OCI-LY7 (cell line): ENCODE measurements around the gene ALPK3. TPM values are rescaled to one million over a fixed set of nuclear protein-coding genes. Genes with fewer than 3 reads are reported as not detected.

Source experiments
- BruUV-seq: library from RNA; stranded (reverse); fragments of 400-500 nt; replicated peaks from 2 replicates; lab custom pipeline; 2021; lab: Mats Ljungman, UMichigan
- CTCF ChIA-PET: fragments of 300-600 bp; sonication (Branson Sonifier 250); formaldehyde crosslinking; loops from one replicate; lab custom pipeline; 2022; ENCODE audit warnings: antibody characterized with exemption; ENCODE audit not compliant: unreplicated experiment; lab: Charles Lee
- POLR2A ChIA-PET: fragments of 300-600 bp; sonication (Branson Sonifier 250); formaldehyde crosslinking; loops from one replicate; lab custom pipeline; 2022; ENCODE audit warnings: antibody characterized with exemption; lab: Charles Lee
- DNase-seq: peaks from one replicate; pipeline ENCODE4 v3.0.0-alpha.2; 2015; ENCODE audit warnings: low spot score
- H2AFZ ChIP-seq: fragments of 200-600 bp; sonication (generic), shearing (Covaris generic); 2 replicates; pipeline ENCODE4 v1.6.1; 2014; ENCODE audit warnings: mild to moderate bottlenecking, antibody characterized with exemption, low read length, moderate library complexity
- H3K27ac ChIP-seq: fragments of 200-600 bp; sonication (generic); 2 replicates; pipeline ENCODE4 v1.5.1; 2014; ENCODE audit warnings: mixed run types, low read depth, mild to moderate bottlenecking, moderate library complexity, low read length, inconsistent platforms; ENCODE audit not compliant: poor library complexity, severe bottlenecking
- H3K36me3 ChIP-seq: fragments of 200-600 bp; sonication (generic); 2 replicates; pipeline ENCODE4 v1.6.1; 2014; ENCODE audit warnings: mild to moderate bottlenecking, antibody characterized with exemption, low read length, moderate library complexity, mixed read lengths; ENCODE audit not compliant: insufficient read depth
- H3K4me1 ChIP-seq: fragments of 200-600 bp; sonication (generic); 2 replicates; pipeline ENCODE4 v1.5.1; 2014; ENCODE audit warnings: mild to moderate bottlenecking, low read length; ENCODE audit not compliant: insufficient read depth, poor library complexity, severe bottlenecking
- H3K4me2 ChIP-seq: fragments of 200-600 bp; sonication (generic); 2 replicates; pipeline ENCODE4 v1.6.1; 2014; ENCODE audit warnings: mild to moderate bottlenecking, low read length
- H3K4me3 ChIP-seq: fragments of 200-600 bp; sonication (generic); 2 replicates; pipeline ENCODE4 v1.5.1; 2014; ENCODE audit warnings: mild to moderate bottlenecking, low read depth, low read length; ENCODE audit not compliant: poor library complexity, severe bottlenecking
- H3K79me2 ChIP-seq: fragments of 200-600 bp; sonication (generic); 2 replicates; pipeline ENCODE4 v1.6.1; 2016; ENCODE audit warnings: low read depth, mild to moderate bottlenecking, low read length, moderate library complexity, mixed read lengths; ENCODE audit not compliant: insufficient read depth
- H3K9me2 ChIP-seq: fragments of 200-600 bp; sonication (generic); 2 replicates; pipeline ENCODE4 v1.6.1; 2016; ENCODE audit warnings: mild to moderate bottlenecking, low read length, mixed read lengths; ENCODE audit not compliant: insufficient read depth
- H3K9me3 ChIP-seq: fragments of 200-600 bp; sonication (generic); 2 replicates; pipeline ENCODE4 v1.6.1; 2014; ENCODE audit warnings: mild to moderate bottlenecking, mixed run types, low read length, mixed read lengths
- H4K20me1 ChIP-seq: fragments of 200-600 bp; sonication (generic); 2 replicates; pipeline ENCODE4 v1.6.1; 2014; ENCODE audit warnings: mild to moderate bottlenecking, antibody characterized with exemption, low read length, moderate library complexity, mixed read lengths; ENCODE audit not compliant: insufficient read depth
- EZH2phosphoT487 ChIP-seq: fragments of 200-600 bp; sonication (generic); IDR thresholded peaks from 2 replicates; pipeline ENCODE4 v1.6.1; 2018; ENCODE audit warnings: low read depth, borderline replicate concordance, mild to moderate bottlenecking, mixed run types, antibody characterized with exemption, low read length, moderate library complexity, mixed read lengths
- intact Hi-C: fragments of 100-400 bp; cut with micrococcal nuclease; formaldehyde crosslinking; loops from one replicate; pipeline ENCODE4 v1.10.0; 2022; ENCODE audit not compliant: unreplicated experiment
- total RNA-seq, 2 experiments: library from RNA; depleted of rRNA in 1 of 2; stranded (reverse); fragments of >200 nt in 1 of 2; shearing (Covaris generic) in 1 of 2; gene quantifications; 2 replicates each; pipeline ENCODE4 v1.2.3, GENCODE V29; 2014 to 2022
- TF ChIP-seq, protein P1 (sequence below): fragments of 200-600 bp; sonication (generic); conservative IDR thresholded peaks from 2 replicates; pipeline ENCODE4 v1.5.1; 2014; ENCODE audit warnings: mild to moderate bottlenecking, antibody characterized with exemption, low read length, moderate library complexity, mixed read lengths

The ALPK3 gene
- total RNA-seq, 2 experiments from 2014 or later = 0.16 to 0.23 TPM

DNA sequence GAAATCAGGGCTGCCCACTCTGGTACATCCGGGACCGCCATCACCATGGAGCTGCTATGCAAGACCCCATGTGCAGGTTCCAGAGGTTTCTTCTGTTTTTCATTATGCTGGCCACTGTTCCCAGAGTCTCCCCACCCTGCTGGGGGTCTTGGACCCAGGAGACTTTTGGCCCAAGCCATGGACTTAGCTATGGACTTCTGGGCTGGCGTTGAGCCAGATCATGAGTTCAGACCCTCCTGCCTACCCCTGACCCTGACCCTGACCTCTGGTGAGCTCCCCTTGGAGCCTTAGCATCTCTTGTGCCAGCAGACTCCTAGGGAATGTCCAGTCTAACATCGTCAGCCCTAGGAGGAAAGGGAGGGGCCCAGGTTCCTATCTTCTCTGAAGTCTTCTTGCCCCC lies 92.6 kb downstream of the ALPK3 start:
- DNase-seq = no peak
- ChIA-PET CTCF (no interaction called here), POLR2A (interaction anchor here (1.0 kb wide), 1 partner anchor 14 kb away, joined by 3 read pairs; no protein-coding TSS in a partner anchor)
- Histone ChIP-seq H3K79me2 (no peaks in the 10 kb centered on the region), H2AFZ (no peak overlapping the region), H4K20me1 (no peaks in the 10 kb centered on the region), H3K4me1 (no peaks in the 10 kb centered on the region), H3K36me3 (no peaks in the 10 kb centered on the region), H3K4me3 (no peak overlapping the region), H3K9me3 (no peaks in the 10 kb centered on the region), H3K27ac (no peak overlapping the region), H3K9me2 (no peaks in the 10 kb centered on the region), H3K4me2 (no peak overlapping the region)
- BruUV-seq = no TSS peak
- TF ChIP-seq EZH2phosphoT487 = no peak
- TF ChIP-seq, protein P1, sequence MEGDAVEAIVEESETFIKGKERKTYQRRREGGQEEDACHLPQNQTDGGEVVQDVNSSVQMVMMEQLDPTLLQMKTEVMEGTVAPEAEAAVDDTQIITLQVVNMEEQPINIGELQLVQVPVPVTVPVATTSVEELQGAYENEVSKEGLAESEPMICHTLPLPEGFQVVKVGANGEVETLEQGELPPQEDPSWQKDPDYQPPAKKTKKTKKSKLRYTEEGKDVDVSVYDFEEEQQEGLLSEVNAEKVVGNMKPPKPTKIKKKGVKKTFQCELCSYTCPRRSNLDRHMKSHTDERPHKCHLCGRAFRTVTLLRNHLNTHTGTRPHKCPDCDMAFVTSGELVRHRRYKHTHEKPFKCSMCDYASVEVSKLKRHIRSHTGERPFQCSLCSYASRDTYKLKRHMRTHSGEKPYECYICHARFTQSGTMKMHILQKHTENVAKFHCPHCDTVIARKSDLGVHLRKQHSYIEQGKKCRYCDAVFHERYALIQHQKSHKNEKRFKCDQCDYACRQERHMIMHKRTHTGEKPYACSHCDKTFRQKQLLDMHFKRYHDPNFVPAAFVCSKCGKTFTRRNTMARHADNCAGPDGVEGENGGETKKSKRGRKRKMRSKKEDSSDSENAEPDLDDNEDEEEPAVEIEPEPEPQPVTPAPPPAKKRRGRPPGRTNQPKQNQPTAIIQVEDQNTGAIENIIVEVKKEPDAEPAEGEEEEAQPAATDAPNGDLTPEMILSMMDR = no peak
- intact Hi-C loops = no loop called here

DNA sequence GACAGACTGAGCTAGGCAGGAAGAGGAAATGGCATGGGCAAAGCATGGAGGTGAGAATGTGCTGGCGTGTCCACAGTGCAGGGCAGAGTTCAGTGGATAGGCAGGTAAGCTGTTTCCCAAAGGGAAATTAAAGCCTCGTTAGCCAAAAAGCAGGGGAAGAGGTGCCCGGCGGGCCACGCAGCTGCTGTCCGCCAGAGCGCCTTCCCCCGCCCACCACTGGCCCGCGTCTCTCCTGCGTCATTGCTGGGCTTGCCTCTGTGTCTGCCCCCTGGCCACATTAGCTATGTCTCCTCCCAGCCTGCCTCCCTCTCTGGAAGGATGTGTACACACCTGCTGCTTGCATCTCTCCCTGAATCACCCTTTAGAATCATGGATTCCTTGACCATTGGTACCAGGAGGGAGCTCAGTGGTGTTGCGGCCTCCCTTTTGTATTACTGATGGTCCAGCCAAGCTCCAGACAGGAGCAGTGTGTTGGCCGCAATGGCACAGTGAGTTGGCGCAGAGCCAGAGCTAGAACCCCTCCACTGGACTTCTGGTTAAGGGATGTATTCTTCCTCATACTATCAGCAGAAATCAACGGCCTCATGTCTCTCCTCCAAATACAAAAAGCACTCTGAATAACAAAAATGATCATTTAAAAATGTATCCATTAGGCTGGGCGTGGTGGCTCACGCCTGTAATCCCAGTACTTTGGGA lies 93.9 kb downstream of the ALPK3 start:
- DNase-seq = no peak
- CTCF ChIA-PET = no interaction called here
- POLR2A ChIA-PET = no interaction called here
- Histone ChIP-seq H4K20me1 (no peaks in the 10 kb centered on the region), H3K79me2 (no peaks in the 10 kb centered on the region), H3K4me2 (no peak overlapping the region), H2AFZ (no peak overlapping the region), H3K4me1 (no peaks in the 10 kb centered on the region), H3K27ac (no peak overlapping the region), H3K4me3 (no peak overlapping the region), H3K9me2 (no peaks in the 10 kb centered on the region), H3K36me3 (no peaks in the 10 kb centered on the region), H3K9me3 (no peaks in the 10 kb centered on the region)
- no peak for TF ChIP-seq EZH2phosphoT487
- TF ChIP-seq, protein P1 = no peak
- no TSS peak for BruUV-seq
- intact Hi-C loops = no loop called here
